Stomach (tissue), 9 donors: Measurements from ENCODE around the gene GLTPD2. TPM values are rescaled to one million over a fixed set of nuclear protein-coding genes. Genes with fewer than 3 reads are reported as not detected.

Source experiments
- DNase-seq, 2 donors: peaks; one replicate each; pipeline versions ENCODE4 v3.0.0 to v3.0.0-alpha.2; 2013 to 2019
- H3K27ac ChIP-seq, 5 donors: fragments of 200-600 bp in 4 of 5; sonication (generic) in 4 of 5; one replicate each; pipeline ENCODE4 v1.5.1; 2013 to 2019; ENCODE audit warnings: mild to moderate bottlenecking in 1 of 5, moderate library complexity in 1 of 5
- H3K27me3 ChIP-seq, 3 donors: fragments of 200-600 bp; sonication (generic); one replicate each; pipeline ENCODE4 v1.5.1; 2017 to 2019; ENCODE audit warnings: mixed run types in 1 of 3
- H3K36me3 ChIP-seq, 4 donors: fragments of 200-600 bp; sonication (generic); 1 replicate in 3 of 4; 2 replicates in 1 of 4; pipeline ENCODE4 v1.5.1; 2016 to 2019
- H3K4me1 ChIP-seq, 4 donors: fragments of 200-600 bp; sonication (generic); one replicate each; pipeline ENCODE4 v1.5.1; 2016 to 2019
- H3K4me3 ChIP-seq, 4 donors: fragments of 200-600 bp; sonication (generic) in 3 of 4; one replicate each; pipeline ENCODE4 v1.5.1; 2016 to 2019; ENCODE audit warnings: mild to moderate bottlenecking in 1 of 4
- H3K9me3 ChIP-seq, 4 donors: fragments of 200-600 bp; sonication (generic); one replicate each; pipeline ENCODE4 v1.5.1; 2016 to 2019
- CTCF ChIP-seq, 7 experiments: fragments of 450-650 bp in 4 of 7; fragments of 200-600 bp in 3 of 7; sonication (generic) in 3 of 7; IDR thresholded peaks; one replicate each; pipeline ENCODE4 v1.5.1; 2016 to 2019; ENCODE audit warnings: antibody characterized with exemption in 7 of 7, control low read depth in 2 of 7, mild to moderate bottlenecking in 1 of 7
- EP300 ChIP-seq: sonication (generic); formaldehyde crosslinking; IDR thresholded peaks from one replicate; pipeline ENCODE4 v1.6.1; 2017; ENCODE audit warnings: antibody characterized with exemption
- POLR2A ChIP-seq, 4 donors: fragments of 450-650 bp; IDR thresholded peaks; one replicate each; pipeline ENCODE4 v1.6.1; 2016; ENCODE audit warnings: antibody characterized with exemption in 4 of 4, control low read depth in 2 of 4, mild to moderate bottlenecking in 1 of 4, moderate library complexity in 1 of 4
- POLR2AphosphoS5 ChIP-seq, 3 donors: sonication (generic); formaldehyde crosslinking; IDR thresholded peaks; one replicate each; pipeline ENCODE4 v1.6.1; 2016; ENCODE audit warnings: antibody characterized with exemption in 3 of 3
- WGBS, 5 donors: extraction: QIAGEN DNeasy Blood & Tissue Kit in 3 of 5; methylation state at CpG; one replicate each; pipeline versions ENCODE4 v1.1.5 to v1.1.7; 2013 to 2018; 5-methylcytosine and 5-hydroxymethylcytosine counted together
- intact Hi-C: fragments of 100-400 bp; cut with DNase I; formaldehyde crosslinking; loops from one replicate; pipeline ENCODE4 v1.15.1; 2023; ENCODE audit warnings: low total_unique reads
- polyA plus RNA-seq, 3 donors: library from polyadenylated mRNA; stranded (reverse); fragments of 200-250 nt; gene quantifications; one replicate each; pipeline ENCODE4 v1.2.3, GENCODE V29; 2013
- total RNA-seq, 5 donors: library from RNA; depleted of rRNA; stranded (reverse); fragments of >200 nt; gene quantifications; one replicate each; pipeline versions ENCODE4 v1.1.0 to v1.2.3, GENCODE V29; 2014 to 2016
- donor health status: healthy with polysubstance abuse.
- donor health status: Bipolar disorder and iron deficiency.
- donor health status: healthy.

GLTPD2 gene
- total and polyA plus RNA-seq, 8 donors: 0.15 TPM; not detected in 7

GRCh38 chr17:4748686-4749085 lies 40.1 kb upstream of the GLTPD2 start:
- no peaks in the 10 kb centered on the region for H3K9me3 ChIP-seq
- DNase-seq: no peak
- H3K27ac ChIP-seq: no peak overlapping the region
- 51 to 62% (median 57%) methylated on average over 4 of the region's 4 CpGs for WGBS, 5 donors
- H3K4me1 ChIP-seq: peaks cover 10 to 20% (median 11%) of the 10 kb centered on the region in 4 donors
- H3K4me3 ChIP-seq: no peak overlapping the region
- no peak for TF ChIP-seq POLR2A (IDR thresholded peaks at IDR 0.05)
- TF ChIP-seq EP300: no peak
- TF ChIP-seq CTCF (IDR thresholded peaks at IDR 0.05): no peak
- no peak for TF ChIP-seq POLR2AphosphoS5 (IDR thresholded peaks at IDR 0.05)
- H3K36me3 ChIP-seq: no peaks in the 10 kb centered on the region
- peaks cover 0 to 75% (median 0%) of the 10 kb centered on the region in 3 donors for H3K27me3 ChIP-seq
- intact Hi-C loops: no loop called here

GRCh38 chr17:4750606-4751005 lies 38.2 kb upstream of the GLTPD2 start:
- TF ChIP-seq EP300 (no peak), CTCF (IDR thresholded peaks at IDR 0.05) (no peak), POLR2AphosphoS5 (IDR thresholded peaks at IDR 0.05) (no peak), POLR2A (IDR thresholded peaks at IDR 0.05) (no peak)

GRCh38 chr17:4751932-4752331 lies 36.8 kb upstream of the GLTPD2 start:
- Histone ChIP-seq H3K4me3 (no peak overlapping the region), H3K36me3 (no peaks in the 10 kb centered on the region), H3K9me3 (no peaks in the 10 kb centered on the region), H3K27me3 (peaks cover 0 to 64% (median 6%) of the 10 kb centered on the region in 3 donors), H3K4me1 (peaks cover 0 to 7% (median 0%) of the 10 kb centered on the region in 4 donors), H3K27ac (no peak overlapping the region)
- intact Hi-C loops: no loop called here
- WGBS, 5 donors: 61 to 79% (median 67%) methylated on average over 5 of the region's 5 CpGs
- TF ChIP-seq EP300 (no peak), POLR2AphosphoS5 (IDR thresholded peaks at IDR 0.05) (no peak), POLR2A (IDR thresholded peaks at IDR 0.05) (no peak), CTCF (IDR thresholded peaks at IDR 0.05) (no peak)
- DNase-seq: no peak

More at GRCh38 chr17:4750606-4751005, 38.2 kb upstream of the GLTPD2 start:
- Histone ChIP-seq H3K27ac (no peak overlapping the region), H3K9me3 (no peaks in the 10 kb centered on the region), H3K4me3 (no peak overlapping the region), H3K4me1 (peaks cover 2 to 9% (median 3%) of the 10 kb centered on the region in 4 donors), H3K36me3 (no peaks in the 10 kb centered on the region), H3K27me3 (peaks cover 0 to 73% (median 6%) of the 10 kb centered on the region in 3 donors)
- WGBS, 5 donors: 32 to 48% (median 44%) methylated on average over 3 of the region's 3 CpGs
- no peak for DNase-seq
- intact Hi-C loops: no loop called here

GRCh38 chr17:4753392-4753791 lies 35.4 kb upstream of the GLTPD2 start:
- Histone ChIP-seq H3K4me1 (peaks cover 0 to 3% (median 0%) of the 10 kb centered on the region in 4 donors), H3K36me3 (no peaks in the 10 kb centered on the region), H3K9me3 (no peaks in the 10 kb centered on the region), H3K27ac (no peak overlapping the region), H3K27me3 (peaks cover 0 to 62% (median 6%) of the 10 kb centered on the region in 3 donors), H3K4me3 (no peak overlapping the region)
- intact Hi-C loops: no loop called here
- 77 to 89% (median 86%) methylated on average over 1 of the region's 1 CpG for WGBS, 5 donors
- DNase-seq: no peak
- TF ChIP-seq POLR2AphosphoS5 (IDR thresholded peaks at IDR 0.05): no peak
- no peak for TF ChIP-seq EP300
- TF ChIP-seq CTCF (IDR thresholded peaks at IDR 0.05): no peak
- no peak for TF ChIP-seq POLR2A (IDR thresholded peaks at IDR 0.05)
